GM12878 (cell line): ENCODE data around the gene AVEN. TPM values are rescaled to one million over a fixed set of nuclear protein-coding genes. Genes with fewer than 3 reads are reported as not detected.

Source experiments
- ATAC-seq: fragments of 200-7000 bp; cut with Tn5 transposase; 3 replicates; pipeline ENCODE4 v1.9.1; 2020; ENCODE audit warnings: mild to moderate bottlenecking, moderate library complexity
- BruUV-seq: library from RNA; stranded (reverse); fragments of 400-500 nt; replicated peaks from 2 replicates; lab custom pipeline; 2021; lab: Mats Ljungman, UMichigan
- CTCF ChIA-PET: fragments of 300-600 bp; sonication (Branson Sonifier 250); formaldehyde crosslinking; extraction: SDS; loops from one replicate; lab custom pipeline; 2021; ENCODE audit warnings: inconsistent platforms; lab: Yijun Ruan, JAX
- POLR2A ChIA-PET: fragments of 350-600 bp; formaldehyde crosslinking; extraction: SDS; loops from one replicate; lab custom pipeline; 2021; ENCODE audit warnings: inconsistent platforms; lab: Charles Lee
- RAD21 ChIA-PET: fragments of 300-600 bp; sonication (Branson Sonifier 250); formaldehyde crosslinking; loops from one replicate; lab custom pipeline; 2023; ENCODE audit warnings: antibody characterized with exemption; ENCODE audit not compliant: unreplicated experiment; lab: Charles Lee
- SMC1A ChIA-PET: fragments of 300-600 bp; sonication (Branson Sonifier 250); formaldehyde crosslinking; loops from one replicate; lab custom pipeline; 2023; ENCODE audit not compliant: unreplicated experiment, uncharacterized antibody; lab: Charles Lee
- DNase-seq: peaks from one replicate; pipeline ENCODE4 v3.0.0-alpha.2; 2011; ENCODE audit warnings: low read depth, low spot score
- FAIRE-seq: peaks from 3 replicates; lab custom pipeline; 2011; peaks lifted over from hg19 to GRCh38; lab: Jason Lieb, UNC
- H2AFZ ChIP-seq: 2 replicates; pipeline ENCODE4 v1.6.0; 2011; ENCODE audit warnings: low read depth, low read length, control low read depth; ENCODE audit not compliant: control insufficient read depth
- H3K27ac ChIP-seq: 2 replicates; pipeline ENCODE4 v1.5.1; 2011; ENCODE audit warnings: control low read depth; ENCODE audit not compliant: control insufficient read depth, insufficient read depth
- H3K27me3 ChIP-seq, 2 experiments: replicated peaks in 1 of 2; 2 replicates each; pipeline versions ENCODE4 v1.6.0 to v1.6.1; 2011; ENCODE audit warnings: low read length in 1 of 2; ENCODE audit not compliant: control insufficient read depth in 2 of 2, insufficient read depth in 2 of 2
- H3K36me3 ChIP-seq, 2 experiments: 2 replicates each; pipeline ENCODE4 v1.5.1; 2011; ENCODE audit warnings: low read length in 1 of 2; ENCODE audit not compliant: control insufficient read depth in 2 of 2, insufficient read depth in 2 of 2
- H3K4me1 ChIP-seq: 2 replicates; pipeline ENCODE4 v1.6.1; 2011; ENCODE audit warnings: mild to moderate bottlenecking, low read length, moderate library complexity, mixed read lengths; ENCODE audit not compliant: control insufficient read depth, insufficient read depth
- H3K4me2 ChIP-seq: 2 replicates; pipeline ENCODE4 v1.6.0; 2011; ENCODE audit warnings: control low read depth; ENCODE audit not compliant: control insufficient read depth, insufficient read depth
- H3K4me3 ChIP-seq: fragments of 200-600 bp; sonication (generic); 2 replicates; pipeline ENCODE4 v1.5.1; 2016
- H3K79me2 ChIP-seq: 2 replicates; pipeline ENCODE4 v1.6.0; 2011; ENCODE audit warnings: low read length; ENCODE audit not compliant: control insufficient read depth, insufficient read depth
- H3K9ac ChIP-seq: 2 replicates; pipeline ENCODE4 v1.8.0; 2011; ENCODE audit warnings: low read length, control low read depth, mixed read lengths; ENCODE audit not compliant: control insufficient read depth, insufficient read depth
- H3K9me3 ChIP-seq: replicated peaks from 3 replicates; pipeline ENCODE4 v1.5.1; 2011; ENCODE audit warnings: mild to moderate bottlenecking, low read length; ENCODE audit not compliant: control insufficient read depth, insufficient read depth
- H4K20me1 ChIP-seq: 2 replicates; pipeline ENCODE4 v1.6.0; 2011; ENCODE audit not compliant: control insufficient read depth, insufficient read depth
- BMI1 ChIP-seq: fragments of 450-650 bp; IDR thresholded peaks from 2 replicates; pipeline ENCODE4 v1.6.1; 2016; ENCODE audit warnings: mild to moderate bottlenecking, moderate library complexity, borderline replicate concordance
- GATAD2B ChIP-seq: fragments of 450-650 bp; conservative IDR thresholded peaks from 2 replicates; pipeline ENCODE4 v1.6.1; 2017; ENCODE audit warnings: low read depth, mild to moderate bottlenecking, moderate library complexity
- NRF1 ChIP-seq: conservative IDR thresholded peaks from 2 replicates; pipeline ENCODE4 v1.6.1; 2011; ENCODE audit warnings: mild to moderate bottlenecking, low read depth, low read length, improper control_type of control experiment
- POLR2AphosphoS5 ChIP-seq: IDR thresholded peaks from 2 replicates; pipeline ENCODE4 v1.6.1; 2011; ENCODE audit warnings: mild to moderate bottlenecking, low read length, inconsistent platforms
- RBBP5 ChIP-seq: fragments of 200-600 bp; sonication (generic); conservative IDR thresholded peaks from 2 replicates; pipeline ENCODE4 v1.6.1; 2016
- WGBS: methylation state at CpG from one replicate; pipeline ENCODE4 v1.1.6; 2016; ENCODE audit warnings: low lambda C conversion rate; ENCODE audit not compliant: insufficient replicate concordance, insufficient coverage; ENCODE audit errors: missing lambda C conversion rate; 5-methylcytosine and 5-hydroxymethylcytosine counted together
- in situ Hi-C: fragments of 300-500 bp; cut with MboI; formaldehyde crosslinking; loops from 9 replicates; pipeline ENCODE4 v1.14.3; 2018; ENCODE audit warnings: mixed read lengths
- intact Hi-C: fragments of 100-400 bp; cut with micrococcal nuclease; formaldehyde crosslinking; loops from one replicate; pipeline ENCODE4 v1.14.2; 2022; ENCODE audit not compliant: unreplicated experiment
- polyA plus RNA-seq, 11 experiments: library from polyadenylated mRNA; depleted of rRNA in 4 of 11; unstranded in 6 of 11; stranded (reverse) in 5 of 11; fragments of >200 nt; fragmentation: Nextera tagmentation in 4 of 11; fragmentation: Illumina TruSeq in 1 of 11; extraction: Ambion mirVana in 4 of 11; extraction: Trizol in 1 of 11; gene quantifications; 1 replicate in 1 of 11; 2 replicates in 10 of 11; pipeline versions ENCODE4 v1.2.1 to v1.2.3, GENCODE V29; 2011 to 2016; ENCODE audit warnings: inconsistent platforms in 2 of 11, missing spikeins in 2 of 11, low read depth in 1 of 11
- total RNA-seq, 4 experiments: library from RNA; depleted of rRNA in 3 of 4; stranded (reverse); fragments of >200 nt in 3 of 4; fragmentation: Illumina TruSeq in 1 of 4; extraction: Trizol in 1 of 4; gene quantifications; 2 replicates each; pipeline versions ENCODE4 v1.2.1 to v1.2.3, GENCODE V29; 2013 to 2021
- TF ChIP-seq, protein P1 (sequence below): fragments of 450-650 bp; IDR thresholded peaks from 2 replicates; pipeline ENCODE4 v1.6.1; 2018; ENCODE audit warnings: mild to moderate bottlenecking, low read depth, moderate library complexity; ENCODE audit not compliant: partially characterized antibody
- TF ChIP-seq, protein P2 (sequence below): fragments of 450-650 bp; IDR thresholded peaks from 2 replicates; pipeline ENCODE4 v1.6.1; 2017; ENCODE audit warnings: antibody characterized with exemption, mild to moderate bottlenecking, moderate library complexity

AVEN gene
- total and polyA plus RNA-seq, 10 of the 15 experiments (the other 5 are each of a cell fraction or from before 2014, with no cell fraction given): 1.4 to 15.1 (median 10.5) TPM

DNA sequence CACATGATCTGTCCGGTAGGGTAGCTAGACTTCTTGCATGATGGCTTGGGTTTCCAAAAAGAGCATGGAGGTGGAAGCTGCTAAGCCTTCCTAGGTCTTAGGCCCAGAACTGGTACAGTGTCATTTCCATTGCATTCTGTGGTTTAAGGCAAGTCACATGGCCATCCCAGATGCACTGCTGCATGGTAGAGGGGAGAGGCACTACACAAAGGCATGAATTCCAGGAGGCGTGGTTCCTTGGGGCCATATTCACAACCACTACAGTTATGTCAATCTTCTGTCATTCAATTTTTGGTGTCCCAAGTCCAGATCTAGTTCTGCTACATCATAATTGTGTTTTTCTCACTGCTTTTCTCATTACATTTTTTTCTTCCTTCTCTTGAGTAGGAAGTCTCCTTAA is 192.9 kb downstream of the AVEN start:
- Histone ChIP-seq H2AFZ (no peak overlapping the region), H3K9ac (no peak overlapping the region), H3K4me2 (no peak overlapping the region), H3K27ac (no peak overlapping the region), H3K27me3 (no peaks in the 10 kb centered on the region), H3K9me3 (no peaks in the 10 kb centered on the region), H3K4me1 (no peaks in the 10 kb centered on the region), H3K4me3 (no peak overlapping the region), H3K79me2 (no peaks in the 10 kb centered on the region), H4K20me1 (no peaks in the 10 kb centered on the region), H3K36me3 (no peaks in the 10 kb centered on the region)
- BruUV-seq: no TSS peak
- SMC1A ChIA-PET: no interaction called here
- CTCF ChIA-PET: no interaction called here
- POLR2A ChIA-PET: no interaction called here
- FAIRE-seq (no peak), DNase-seq (no peak), ATAC-seq (no peak)
- TF ChIP-seq RBBP5: no peak
- TF ChIP-seq BMI1: no peak
- TF ChIP-seq, protein P1, sequence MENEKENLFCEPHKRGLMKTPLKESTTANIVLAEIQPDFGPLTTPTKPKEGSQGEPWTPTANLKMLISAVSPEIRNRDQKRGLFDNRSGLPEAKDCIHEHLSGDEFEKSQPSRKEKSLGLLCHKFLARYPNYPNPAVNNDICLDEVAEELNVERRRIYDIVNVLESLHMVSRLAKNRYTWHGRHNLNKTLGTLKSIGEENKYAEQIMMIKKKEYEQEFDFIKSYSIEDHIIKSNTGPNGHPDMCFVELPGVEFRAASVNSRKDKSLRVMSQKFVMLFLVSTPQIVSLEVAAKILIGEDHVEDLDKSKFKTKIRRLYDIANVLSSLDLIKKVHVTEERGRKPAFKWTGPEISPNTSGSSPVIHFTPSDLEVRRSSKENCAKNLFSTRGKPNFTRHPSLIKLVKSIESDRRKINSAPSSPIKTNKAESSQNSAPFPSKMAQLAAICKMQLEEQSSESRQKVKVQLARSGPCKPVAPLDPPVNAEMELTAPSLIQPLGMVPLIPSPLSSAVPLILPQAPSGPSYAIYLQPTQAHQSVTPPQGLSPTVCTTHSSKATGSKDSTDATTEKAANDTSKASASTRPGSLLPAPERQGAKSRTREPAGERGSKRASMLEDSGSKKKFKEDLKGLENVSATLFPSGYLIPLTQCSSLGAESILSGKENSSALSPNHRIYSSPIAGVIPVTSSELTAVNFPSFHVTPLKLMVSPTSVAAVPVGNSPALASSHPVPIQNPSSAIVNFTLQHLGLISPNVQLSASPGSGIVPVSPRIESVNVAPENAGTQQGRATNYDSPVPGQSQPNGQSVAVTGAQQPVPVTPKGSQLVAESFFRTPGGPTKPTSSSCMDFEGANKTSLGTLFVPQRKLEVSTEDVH: no peak
- TF ChIP-seq, protein P2, sequence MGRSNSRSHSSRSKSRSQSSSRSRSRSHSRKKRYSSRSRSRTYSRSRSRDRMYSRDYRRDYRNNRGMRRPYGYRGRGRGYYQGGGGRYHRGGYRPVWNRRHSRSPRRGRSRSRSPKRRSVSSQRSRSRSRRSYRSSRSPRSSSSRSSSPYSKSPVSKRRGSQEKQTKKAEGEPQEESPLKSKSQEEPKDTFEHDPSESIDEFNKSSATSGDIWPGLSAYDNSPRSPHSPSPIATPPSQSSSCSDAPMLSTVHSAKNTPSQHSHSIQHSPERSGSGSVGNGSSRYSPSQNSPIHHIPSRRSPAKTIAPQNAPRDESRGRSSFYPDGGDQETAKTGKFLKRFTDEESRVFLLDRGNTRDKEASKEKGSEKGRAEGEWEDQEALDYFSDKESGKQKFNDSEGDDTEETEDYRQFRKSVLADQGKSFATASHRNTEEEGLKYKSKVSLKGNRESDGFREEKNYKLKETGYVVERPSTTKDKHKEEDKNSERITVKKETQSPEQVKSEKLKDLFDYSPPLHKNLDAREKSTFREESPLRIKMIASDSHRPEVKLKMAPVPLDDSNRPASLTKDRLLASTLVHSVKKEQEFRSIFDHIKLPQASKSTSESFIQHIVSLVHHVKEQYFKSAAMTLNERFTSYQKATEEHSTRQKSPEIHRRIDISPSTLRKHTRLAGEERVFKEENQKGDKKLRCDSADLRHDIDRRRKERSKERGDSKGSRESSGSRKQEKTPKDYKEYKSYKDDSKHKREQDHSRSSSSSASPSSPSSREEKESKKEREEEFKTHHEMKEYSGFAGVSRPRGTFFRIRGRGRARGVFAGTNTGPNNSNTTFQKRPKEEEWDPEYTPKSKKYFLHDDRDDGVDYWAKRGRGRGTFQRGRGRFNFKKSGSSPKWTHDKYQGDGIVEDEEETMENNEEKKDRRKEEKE: no peak
- no peak for TF ChIP-seq GATAD2B
- TF ChIP-seq POLR2AphosphoS5: no peak
- TF ChIP-seq NRF1: no peak
- 56% methylated on average over 2 of the region's 2 CpGs for WGBS
- in situ Hi-C loops (no loop called here), intact Hi-C loops (no loop called here)
- RAD21 ChIA-PET: no interaction called here
